ENCODE data around the gene UPF1. TPM values are rescaled to one million over a fixed set of nuclear protein-coding genes. Genes with fewer than 3 reads are reported as not detected.

Gene UPF1
- polyA plus RNA-seq, 2 of the 4 experiments (the other 2 are of a cell fraction), result 19.2 to 28.6 TPM

DNA sequence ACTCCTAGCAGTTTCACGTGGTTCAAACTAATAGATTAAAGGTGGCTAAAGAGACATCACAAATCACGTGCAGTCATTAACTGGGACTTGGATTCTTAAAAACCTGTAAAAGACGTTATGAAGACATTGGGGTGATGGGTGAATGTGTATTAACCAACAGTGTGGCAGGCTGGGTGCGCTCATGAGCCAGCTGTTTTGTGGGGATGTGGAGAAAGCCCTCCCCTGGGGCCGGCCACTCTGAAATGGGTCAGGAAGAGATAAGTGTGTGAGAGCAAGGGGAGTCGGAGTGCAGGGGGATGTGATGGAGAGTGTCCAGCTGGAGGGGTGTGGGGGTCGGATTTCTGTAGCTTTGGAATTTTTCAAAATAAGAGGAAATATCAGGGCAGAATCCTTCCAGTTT, 10.4 kb downstream of the UPF1 start:
- Histone ChIP-seq H3K27ac (no peak overlapping the region), H3K4me2 (no peak overlapping the region), H3K4me3 (no peak overlapping the region), H3K4me1 (0 out of 3 replicates have a peak, but pooled peaks cover 4% of the 10 kb centered on the region), H3K9me3 (no peaks in the 10 kb centered on the region)
- CTCF ChIA-PET, result interaction anchor here (3.7 kb wide), 1 partner anchor 249 kb away, joined by 13 read pairs; no protein-coding TSS in a partner anchor
- ATAC-seq (no peak), DNase-seq (ENCODE audit: low read depth in 1 of 2, low spot score in 1 of 2) (no peak), FAIRE-seq (no peak)
- 78% methylated on average over 7 of the region's 7 CpGs for WGBS (ENCODE audit: missing lambda C conversion rate)
- no peak for TF ChIP-seq CBX2 (IDR thresholded peaks at IDR 0.05; ENCODE audit: borderline replicate concordance, low read depth)
- POLR2A ChIA-PET, result no interaction called here

- FAIRE-seq (no peak), DNase-seq (ENCODE audit: low read depth in 1 of 2, low spot score in 1 of 2) (no peak), ATAC-seq (no peak)
- CTCF ChIA-PET, result interaction anchor here (0.6 to 1.5 kb wide), 9 partner anchors 10 to 321 kb away, joined by 3 to 6 read pairs (median 4); partner anchors contain the start of gene REX1BD
- no peak overlapping the region for H3K4me3 ChIP-seq
- WGBS (ENCODE audit: missing lambda C conversion rate), result 91% methylated on average over 7 of the region's 7 CpGs
- TF ChIP-seq HOXB5 (CRISPR knock-in tag; IDR thresholded peaks at IDR 0.05), result no peak
- no peak for TF ChIP-seq ATOH8 (CRISPR knock-in tag; IDR thresholded peaks at IDR 0.05; ENCODE audit: low read depth)
- TF ChIP-seq EP300 (IDR thresholded peaks at IDR 0.05), result no peak
- no peak for TF ChIP-seq SREBF2 (IDR thresholded peaks at IDR 0.05)
- no peak for TF ChIP-seq KDM5A (IDR thresholded peaks at IDR 0.05)
- no peak for TF ChIP-seq RCOR1 (IDR thresholded peaks at IDR 0.05; ENCODE audit: low read depth, low read length)
- no peak for TF ChIP-seq HDAC2 (IDR thresholded peaks at IDR 0.05)
- no peak for TF ChIP-seq NFE2L2 (conservative IDR thresholded peaks at IDR 0.05; ENCODE audit: low read length)
- no peak for TF ChIP-seq HES2 (IDR thresholded peaks at IDR 0.05)
- TF ChIP-seq CHD2 (IDR thresholded peaks at IDR 0.05; ENCODE audit: low read length, partially characterized antibody), result no peak
- no peak for TF ChIP-seq SMC3 (IDR thresholded peaks at IDR 0.05)
- no peak for TF ChIP-seq FOXS1 (CRISPR knock-in tag; IDR thresholded peaks at IDR 0.05)
- no peak for TF ChIP-seq PHF8 (IDR thresholded peaks at IDR 0.05; ENCODE audit: borderline replicate concordance, low read depth)
- TF ChIP-seq, protein P1, sequence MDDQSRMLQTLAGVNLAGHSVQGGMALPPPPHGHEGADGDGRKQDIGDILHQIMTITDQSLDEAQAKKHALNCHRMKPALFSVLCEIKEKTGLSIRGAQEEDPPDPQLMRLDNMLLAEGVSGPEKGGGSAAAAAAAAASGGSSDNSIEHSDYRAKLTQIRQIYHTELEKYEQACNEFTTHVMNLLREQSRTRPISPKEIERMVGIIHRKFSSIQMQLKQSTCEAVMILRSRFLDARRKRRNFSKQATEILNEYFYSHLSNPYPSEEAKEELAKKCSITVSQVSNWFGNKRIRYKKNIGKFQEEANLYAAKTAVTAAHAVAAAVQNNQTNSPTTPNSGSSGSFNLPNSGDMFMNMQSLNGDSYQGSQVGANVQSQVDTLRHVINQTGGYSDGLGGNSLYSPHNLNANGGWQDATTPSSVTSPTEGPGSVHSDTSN (IDR thresholded peaks at IDR 0.05), result no peak
- no peak for TF ChIP-seq ZSCAN20 (CRISPR knock-in tag; IDR thresholded peaks at IDR 0.05)
- no peak for TF ChIP-seq JUN (IDR thresholded peaks at IDR 0.05)
- no peak for TF ChIP-seq EHF (CRISPR knock-in tag; IDR thresholded peaks at IDR 0.05)
- no peak for TF ChIP-seq KDM1A (IDR thresholded peaks at IDR 0.05; ENCODE audit: low read depth)
- no peak for TF ChIP-seq HMGXB4 (CRISPR knock-in tag; IDR thresholded peaks at IDR 0.05; ENCODE audit: borderline replicate concordance)
- no peak for TF ChIP-seq MAZ (IDR thresholded peaks at IDR 0.05; ENCODE audit: borderline replicate concordance, low read depth, low read length)
- H3K9me3 ChIP-seq, result no peaks in the 10 kb centered on the region
- POLR2A ChIA-PET, result interaction anchor here (0.7 to 1.6 kb wide), 4 partner anchors 8 to 563 kb away, joined by 3 to 6 read pairs (median 3); no protein-coding TSS in a partner anchor
- H3K4me2 ChIP-seq, result no peak overlapping the region
- no peak overlapping the region for H3K27ac ChIP-seq
- 0 out of 3 replicates have a peak, but pooled peaks cover 4% of the 10 kb centered on the region for H3K4me1 ChIP-seq
Measured at GRCh38 chr19:18843960-18844359, 12.2 kb downstream of the UPF1 start.

All from A549 (cell line).